Vagina (tissue), 2 donors: ENCODE results near the gene FAM168B. TPM values are rescaled to one million over a fixed set of nuclear protein-coding genes. Genes with fewer than 3 reads are reported as not detected.
"Not testable (repeated sequence)": the region's sequence is repeated elsewhere in the genome, so short reads cannot be mapped to it uniquely, and the experiment has no call there.

Source experiments
- DNase-seq, 2 donors: peaks; one replicate each; pipeline ENCODE4 v3.0.0-alpha.2; 2017; ENCODE audit errors: extremely low spot score in 2 of 2
- H3K27ac ChIP-seq: fragments of 200-600 bp; sonication (generic); one replicate; pipeline ENCODE4 v1.5.1; 2019
- H3K27me3 ChIP-seq: fragments of 200-600 bp; sonication (generic); one replicate; pipeline ENCODE4 v1.5.1; 2019
- H3K36me3 ChIP-seq, 2 donors: fragments of 200-600 bp; sonication (generic); one replicate each; pipeline ENCODE4 v1.5.1; 2017 to 2019
- H3K4me1 ChIP-seq: fragments of 200-600 bp; sonication (generic); one replicate; pipeline ENCODE4 v1.5.1; 2019
- H3K4me3 ChIP-seq, 2 donors: fragments of 200-600 bp; sonication (generic); 1 replicate in 1 of 2; 2 replicates in 1 of 2; pipeline ENCODE4 v1.5.1; 2016 to 2019
- H3K9me3 ChIP-seq: fragments of 200-600 bp; sonication (generic); one replicate; pipeline ENCODE4 v1.5.1; 2019
- CTCF ChIP-seq, 3 experiments: fragments of 450-650 bp in 2 of 3; fragments of 200-600 bp in 1 of 3; sonication (generic) in 1 of 3; IDR thresholded peaks; one replicate each; pipeline ENCODE4 v1.5.1; 2017 to 2019; ENCODE audit warnings: antibody characterized with exemption in 3 of 3, mild to moderate bottlenecking in 2 of 3, moderate library complexity in 2 of 3
- POLR2A ChIP-seq, 2 donors: fragments of 450-650 bp; IDR thresholded peaks; one replicate each; pipeline ENCODE4 v1.6.1; 2017; ENCODE audit warnings: antibody characterized with exemption in 2 of 2, mild to moderate bottlenecking in 2 of 2, moderate library complexity in 2 of 2
- POLR2AphosphoS5 ChIP-seq, 2 donors: sonication (generic); formaldehyde crosslinking; IDR thresholded peaks; one replicate each; pipeline ENCODE4 v1.9.0; 2017; ENCODE audit warnings: antibody characterized with exemption in 2 of 2, mild to moderate bottlenecking in 2 of 2, low read depth in 1 of 2; ENCODE audit not compliant: insufficient read depth in 1 of 2
- intact Hi-C: fragments of 100-400 bp; cut with DNase I; formaldehyde crosslinking; loops from one replicate; pipeline ENCODE4 v1.15.1; 2023
- total RNA-seq: library from RNA; depleted of rRNA; stranded (reverse); fragments of >200 nt; gene quantifications from one replicate; pipeline ENCODE4 v1.2.3, GENCODE V29; 2016

Gene FAM168B
- total RNA-seq, 1 donor from 2014 or later, result 56.7 TPM

GRCh38 chr2:131122496-131122895 is 29.2 kb upstream of the FAM168B start:
- Histone ChIP-seq H3K36me3 (peaks cover 0 to 30% of the 10 kb centered on the region in 2 donors), H3K27me3 (no peaks in the 10 kb centered on the region), H3K4me3 (no peak overlapping the region), H3K4me1 (no peaks in the 10 kb centered on the region), H3K9me3 (no peaks in the 10 kb centered on the region), H3K27ac (no peak overlapping the region)
- intact Hi-C loops, result no loop called here
- TF ChIP-seq CTCF (IDR thresholded peaks at IDR 0.05) (no peak), POLR2AphosphoS5 (IDR thresholded peaks at IDR 0.05; ENCODE audit: insufficient read depth in 1 of 2, low read depth in 1 of 2) (no peak), POLR2A (IDR thresholded peaks at IDR 0.05) (no peak)
- DNase-seq, result no peak

- Histone ChIP-seq H3K9me3 (no peaks in the 10 kb centered on the region), H3K4me1 (no peaks in the 10 kb centered on the region), H3K4me3 (no peak overlapping the region), H3K36me3 (peaks cover 0 to 20% of the 10 kb centered on the region in 2 donors), H3K27me3 (no peaks in the 10 kb centered on the region), H3K27ac (no peak overlapping the region)
- TF ChIP-seq CTCF (IDR thresholded peaks at IDR 0.05), result no peak
- TF ChIP-seq POLR2A (IDR thresholded peaks at IDR 0.05), result no peak
- no peak for TF ChIP-seq POLR2AphosphoS5 (IDR thresholded peaks at IDR 0.05; ENCODE audit: insufficient read depth in 1 of 2, low read depth in 1 of 2)
- DNase-seq, result no peak
- intact Hi-C loops, result no loop called here
Measured at GRCh38 chr2:131121464-131121863, 28.2 kb upstream of the FAM168B start.

GRCh38 chr2:131120815-131121317 is 27.6 kb upstream of the FAM168B start:
- Histone ChIP-seq H3K36me3 (peaks cover 0 to 14% of the 10 kb centered on the region in 2 donors), H3K4me3 (no peak overlapping the region), H3K4me1 (no peaks in the 10 kb centered on the region), H3K9me3 (no peaks in the 10 kb centered on the region), H3K27me3 (no peaks in the 10 kb centered on the region), H3K27ac (no peak overlapping the region)
- no peak for DNase-seq
- intact Hi-C loops, result no loop called here
- TF ChIP-seq POLR2A (IDR thresholded peaks at IDR 0.05), result no peak
- no peak for TF ChIP-seq POLR2AphosphoS5 (IDR thresholded peaks at IDR 0.05; ENCODE audit: insufficient read depth in 1 of 2, low read depth in 1 of 2)
- no peak for TF ChIP-seq CTCF (IDR thresholded peaks at IDR 0.05)

GRCh38 chr2:131115752-131116151 is 22.5 kb upstream of the FAM168B start:
- peaks cover 0 to under 1% of the 10 kb centered on the region in 2 donors for H3K36me3 ChIP-seq
- H3K4me3 ChIP-seq, result no peak overlapping the region
- TF ChIP-seq CTCF (IDR thresholded peaks at IDR 0.05), result no peak
- no peak for TF ChIP-seq POLR2AphosphoS5 (IDR thresholded peaks at IDR 0.05; ENCODE audit: insufficient read depth in 1 of 2, low read depth in 1 of 2)
- TF ChIP-seq POLR2A (IDR thresholded peaks at IDR 0.05), result no peak
- no peak for DNase-seq
- peaks cover 9% of the 10 kb centered on the region for H3K4me1 ChIP-seq
- no peak overlapping the region for H3K27ac ChIP-seq
- H3K27me3 ChIP-seq, result no peaks in the 10 kb centered on the region
- H3K9me3 ChIP-seq, result no peaks in the 10 kb centered on the region
- intact Hi-C loops, result no loop called here

- H3K9me3 ChIP-seq, H3K27me3 ChIP-seq, intact Hi-C loops: not testable (repeated sequence)
Measured at GRCh38 chr2:131114950-131115349, 21.7 kb upstream of the FAM168B start.

More at GRCh38 chr2:131114950-131115349, 21.7 kb upstream of the FAM168B start:
- H3K4me3 ChIP-seq, DNase-seq, H3K4me1 ChIP-seq, H3K36me3 ChIP-seq, H3K27ac ChIP-seq: not testable (repeated sequence)
